IMR-90 (cell line): ENCODE results near the gene ZNF182. TPM values are rescaled to one million over a fixed set of nuclear protein-coding genes. Genes with fewer than 3 reads are reported as not detected.

Experiments
- ATAC-seq: fragments of 200-7000 bp; cut with Tn5 transposase; 2 replicates; pipeline ENCODE4 v1.9.1; 2020; ENCODE audit warnings: low read depth, mild to moderate bottlenecking, moderate library complexity
- BruUV-seq: library from RNA; stranded (reverse); fragments of 400-500 nt; replicated peaks from 2 replicates; lab custom pipeline; 2021; lab: Mats Ljungman, UMichigan
- CTCF ChIA-PET: fragments of 300-600 bp; formaldehyde crosslinking; extraction: SDS; loops from one replicate; lab custom pipeline; 2021; ENCODE audit warnings: antibody characterized with exemption; lab: Yijun Ruan, JAX
- POLR2A ChIA-PET: fragments of 300-600 bp; sonication (Branson Sonifier 250); formaldehyde crosslinking; loops from one replicate; lab custom pipeline; 2022; ENCODE audit warnings: antibody characterized with exemption; ENCODE audit not compliant: unreplicated experiment; lab: Charles Lee
- DNase-seq: peaks from one replicate; pipeline ENCODE4 v3.0.0; 2013
- H2AFZ ChIP-seq: replicated peaks from 2 replicates; pipeline ENCODE3; 2013; ENCODE audit warnings: low read length, mild to moderate bottlenecking; ENCODE audit not compliant: poor library complexity
- H2AK5ac ChIP-seq: 2 replicates; pipeline ENCODE4 v1.6.1; 2013; ENCODE audit warnings: low read depth, low read length, inconsistent platforms
- H2AK9ac ChIP-seq: replicated peaks from 2 replicates; pipeline ENCODE3; 2013; ENCODE audit warnings: mild to moderate bottlenecking, low read depth, low read length, moderate library complexity; ENCODE audit not compliant: poor library complexity
- H2BK120ac ChIP-seq: 2 replicates; pipeline ENCODE4 v1.6.1; 2013; ENCODE audit warnings: low read depth, low read length, inconsistent platforms
- H2BK15ac ChIP-seq: 3 replicates; pipeline ENCODE4 v1.6.1; 2013; ENCODE audit warnings: low read depth, low read length, inconsistent platforms
- H2BK20ac ChIP-seq: 2 replicates; pipeline ENCODE4 v1.6.1; 2013; ENCODE audit warnings: low read depth, mild to moderate bottlenecking, inconsistent platforms, low read length, moderate library complexity
- H2BK5ac ChIP-seq: 2 replicates; pipeline ENCODE4 v1.6.1; 2013; ENCODE audit warnings: mild to moderate bottlenecking, low read depth, low read length, inconsistent platforms; ENCODE audit not compliant: poor library complexity, severe bottlenecking
- H3K14ac ChIP-seq: replicated peaks from 2 replicates; pipeline ENCODE4 v1.6.1; 2013; ENCODE audit warnings: low read depth, low read length, inconsistent platforms
- H3K18ac ChIP-seq: 2 replicates; pipeline ENCODE4 v1.6.1; 2013; ENCODE audit warnings: low read depth, low read length, control low read depth
- H3K23ac ChIP-seq: 2 replicates; pipeline ENCODE4 v1.6.1; 2013; ENCODE audit warnings: low read depth, low read length, inconsistent platforms
- H3K27ac ChIP-seq: 2 replicates; pipeline ENCODE4 v1.5.1; 2013; ENCODE audit warnings: mild to moderate bottlenecking, control low read depth, low read length; ENCODE audit not compliant: insufficient read depth
- H3K27me3 ChIP-seq: 2 replicates; pipeline ENCODE4 v1.6.1; 2013; ENCODE audit warnings: low read length; ENCODE audit not compliant: control insufficient read depth, insufficient read depth
- H3K36me3 ChIP-seq: 2 replicates; pipeline ENCODE4 v1.6.1; 2013; ENCODE audit warnings: low read length, mixed read lengths; ENCODE audit not compliant: control insufficient read depth, insufficient read depth
- H3K4ac ChIP-seq: 2 replicates; pipeline ENCODE4 v1.6.1; 2013; ENCODE audit warnings: low read depth, low read length, inconsistent platforms
- H3K4me1 ChIP-seq: 2 replicates; pipeline ENCODE4 v1.6.1; 2013; ENCODE audit warnings: low read length, mixed read lengths; ENCODE audit not compliant: control insufficient read depth, insufficient read depth
- H3K4me2 ChIP-seq: 2 replicates; pipeline ENCODE4 v1.6.1; 2013; ENCODE audit warnings: low read depth, mild to moderate bottlenecking, control low read depth, low read length, moderate library complexity
- H3K4me3 ChIP-seq: 2 replicates; pipeline ENCODE4 v1.5.1; 2013; ENCODE audit warnings: low read depth, mild to moderate bottlenecking, control low read depth, low read length, moderate library complexity; ENCODE audit not compliant: insufficient read depth
- H3K56ac ChIP-seq: 2 replicates; pipeline ENCODE4 v1.6.1; 2013; ENCODE audit warnings: low read length, inconsistent platforms; ENCODE audit not compliant: insufficient read depth; ENCODE audit errors: extremely low read depth
- H3K79me1 ChIP-seq, 2 experiments: 2 replicates each; pipeline ENCODE4 v1.6.1; 2013; ENCODE audit warnings: low read length in 2 of 2, inconsistent platforms in 1 of 2, low read depth in 1 of 2
- H3K9ac ChIP-seq: 2 replicates; pipeline ENCODE4 v1.6.1; 2013; ENCODE audit warnings: low read depth, low read length, control low read depth
- H3K9me1 ChIP-seq: 2 replicates; pipeline ENCODE4 v1.6.1; 2013; ENCODE audit warnings: low read length, inconsistent platforms; ENCODE audit not compliant: insufficient read depth
- H3K9me3 ChIP-seq: 2 replicates; pipeline ENCODE4 v1.6.1; 2013; ENCODE audit warnings: low read length; ENCODE audit not compliant: control insufficient read depth, insufficient read depth
- H4K20me1 ChIP-seq: 2 replicates; pipeline ENCODE4 v1.6.1; 2013; ENCODE audit warnings: low read length, inconsistent platforms; ENCODE audit not compliant: insufficient read depth
- H4K5ac ChIP-seq: 2 replicates; pipeline ENCODE4 v1.6.1; 2013; ENCODE audit warnings: mild to moderate bottlenecking, low read depth, low read length, control low read depth
- H4K8ac ChIP-seq, 2 experiments: 2 replicates each; pipeline ENCODE4 v1.6.1; 2013; ENCODE audit warnings: low read depth in 2 of 2, low read length in 2 of 2, control low read depth in 1 of 2, inconsistent platforms in 1 of 2
- H4K91ac ChIP-seq: 2 replicates; pipeline ENCODE4 v1.6.1; 2013; ENCODE audit warnings: low read depth, low read length, inconsistent platforms; ENCODE audit not compliant: insufficient read depth
- BHLHE40 ChIP-seq: fragments of 150-350 bp; IDR thresholded peaks from 2 replicates; pipeline ENCODE4 v1.6.1; 2016; ENCODE audit warnings: mild to moderate bottlenecking, low read depth, low read length
- CEBPB ChIP-seq: IDR thresholded peaks from 2 replicates; pipeline ENCODE4 v1.6.1; 2012; ENCODE audit warnings: low read depth, low read length, improper control_type of control experiment
- CHD1 ChIP-seq: IDR thresholded peaks from 2 replicates; pipeline ENCODE4 v1.6.1; 2012; ENCODE audit warnings: low read depth, low read length, improper control_type of control experiment
- ELK1 ChIP-seq: fragments of 150-350 bp; IDR thresholded peaks from 2 replicates; pipeline ENCODE4 v1.6.1; 2016; ENCODE audit warnings: low read depth, mild to moderate bottlenecking, low read length, moderate library complexity, borderline replicate concordance
- FOS ChIP-seq: fragments of 150-350 bp; IDR thresholded peaks from 2 replicates; pipeline ENCODE4 v1.6.1; 2016; ENCODE audit warnings: low read depth, low read length
- MAFK ChIP-seq: IDR thresholded peaks from 2 replicates; pipeline ENCODE4 v1.6.1; 2012; ENCODE audit warnings: low read depth, low read length, improper control_type of control experiment
- MAZ ChIP-seq: IDR thresholded peaks from 2 replicates; pipeline ENCODE4 v1.6.1; 2012; ENCODE audit warnings: low read depth, mild to moderate bottlenecking, low read length, improper control_type of control experiment, moderate library complexity, borderline replicate concordance
- MXI1 ChIP-seq: IDR thresholded peaks from 2 replicates; pipeline ENCODE4 v1.6.1; 2012; ENCODE audit warnings: low read depth, mild to moderate bottlenecking, low read length, moderate library complexity, borderline replicate concordance
- NFE2L2 ChIP-seq: fragments of 150-350 bp; IDR thresholded peaks from 2 replicates; pipeline ENCODE4 v1.6.1; 2016; ENCODE audit warnings: low read depth, mild to moderate bottlenecking, low read length
- POLR2A ChIP-seq: IDR thresholded peaks from 2 replicates; pipeline ENCODE4 v1.6.1; 2012; ENCODE audit warnings: mild to moderate bottlenecking, low read depth, low read length
- RAD21 ChIP-seq: IDR thresholded peaks from 2 replicates; pipeline ENCODE4 v1.6.1; 2012; ENCODE audit warnings: low read length, improper control_type of control experiment
- RCOR1 ChIP-seq: IDR thresholded peaks from 2 replicates; pipeline ENCODE4 v1.6.1; 2012; ENCODE audit warnings: mild to moderate bottlenecking, low read length, improper control_type of control experiment; ENCODE audit not compliant: insufficient replicate concordance
- RFX5 ChIP-seq: IDR thresholded peaks from 2 replicates; pipeline ENCODE4 v1.8.0; 2012; ENCODE audit warnings: low read depth, mild to moderate bottlenecking, low read length, moderate library complexity
- SMC3 ChIP-seq: fragments of 150-350 bp; IDR thresholded peaks from 2 replicates; pipeline ENCODE4 v1.6.1; 2016; ENCODE audit warnings: low read depth, mild to moderate bottlenecking, antibody characterized with exemption, low read length, moderate library complexity
- USF2 ChIP-seq: fragments of 150-350 bp; IDR thresholded peaks from 2 replicates; pipeline ENCODE4 v1.6.1; 2017; ENCODE audit warnings: mild to moderate bottlenecking, antibody characterized with exemption, low read length, low read depth
- whole genome bisulfite sequencing, 2 experiments: methylation state at CpG; one replicate each; pipeline versions ENCODE4 v1.1.5 to v1.1.7; 2013; ENCODE audit warnings: missing lambda C conversion rate in 2 of 2; ENCODE audit not compliant: insufficient read length in 1 of 2; ENCODE audit errors: extremely low coverage in 2 of 2; 5-methylcytosine and 5-hydroxymethylcytosine counted together
- dilution Hi-C: fragments of 300-500 bp; cut with HindIII; formaldehyde crosslinking; loops from one replicate; pipeline ENCODE4 v1.14.3; 2018; ENCODE audit warnings: low sequenced_read_pairs; ENCODE audit not compliant: unreplicated experiment
- in situ Hi-C: fragments of 300-500 bp; cut with MboI; formaldehyde crosslinking; loops from 3 replicates; pipeline ENCODE4 v1.14.3; 2019; ENCODE audit warnings: low sequenced_read_pairs, inconsistent platforms, mixed read lengths
- intact Hi-C: fragments of 100-400 bp; cut with micrococcal nuclease; formaldehyde crosslinking; loops from 2 replicates; pipeline ENCODE4 v1.10.0; 2022
- polyA plus RNA-seq, 3 experiments: library from polyadenylated mRNA; depleted of rRNA; stranded (reverse); fragments of >200 nt; gene quantifications; 2 replicates each; pipeline ENCODE4 v1.2.3, GENCODE V29; 2012; ENCODE audit warnings: low replicate concordance in 1 of 3
- total RNA-seq: library from RNA; depleted of rRNA; stranded (reverse); fragments of >200 nt; gene quantifications from 2 replicates; pipeline ENCODE4 v1.2.3, GENCODE V29; 2012
- TF ChIP-seq, protein P1 (sequence below): conservative IDR thresholded peaks from 2 replicates; pipeline ENCODE4 v1.5.1; 2012; ENCODE audit warnings: mild to moderate bottlenecking, low read depth, low read length, improper control_type of control experiment

The ZNF182 gene
- total and polyA plus RNA-seq, 2 of the 4 experiments (the other 2 are of a cell fraction), result 1.7 to 3.0 TPM

DNA sequence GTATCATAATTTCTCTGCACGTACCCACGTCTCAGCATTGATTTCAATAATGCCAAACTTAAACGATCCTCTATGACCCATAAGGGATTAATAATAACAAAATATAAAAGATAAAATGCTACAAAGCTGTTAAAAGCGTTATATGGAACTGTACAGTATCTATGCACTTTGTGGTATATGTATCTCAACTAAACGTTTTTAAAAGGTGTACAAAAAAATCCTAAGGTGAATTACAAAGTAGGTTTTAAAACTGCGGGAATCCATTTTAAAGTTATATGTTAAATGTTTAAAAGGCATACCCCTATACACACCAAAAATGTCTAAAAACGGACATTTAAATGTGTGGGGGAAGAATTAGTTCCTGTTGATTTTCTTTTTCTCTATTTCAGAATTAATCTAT, 860 bp downstream of the ZNF182 start:
- CTCF ChIA-PET, result no interaction called here

More for the DNA sequence above, 860 bp downstream of the ZNF182 start:
- Histone ChIP-seq H4K8ac (no peak overlapping the region; a peak in 1 of 4 replicates), H3K79me1 (peaks cover 0 to 10% of the 10 kb centered on the region in 2 experiments; a peak in 1 of 4 replicates), H4K20me1 (no peaks in the 10 kb centered on the region), H2BK5ac (no peak overlapping the region), H3K14ac (no peak overlapping the region), H2BK15ac (no peak overlapping the region), H2AK9ac (no peak overlapping the region), H3K27me3 (no peaks in the 10 kb centered on the region), H4K91ac (no peak overlapping the region), H4K5ac (no peak overlapping the region), H3K9me1 (no peaks in the 10 kb centered on the region), H2AFZ (no peak overlapping the region), H2AK5ac (no peak overlapping the region), H3K18ac (no peak overlapping the region), H3K4me2 (peak overlapping the region; percentile 64), H3K9ac (no peak overlapping the region), H3K4me1 (peaks cover 2% of the 10 kb centered on the region; the same call in 1 of the 2 replicates), H2BK120ac (no peak overlapping the region), H3K36me3 (no peaks in the 10 kb centered on the region), H3K27ac (no peak overlapping the region), H3K4ac (no peak overlapping the region), H3K23ac (no peak overlapping the region), H3K56ac (no peak overlapping the region), H2BK20ac (no peak overlapping the region), H3K9me3 (0 out of 2 replicates have a peak, but pooled peaks cover 2% of the 10 kb centered on the region), H3K4me3 (no peak overlapping the region; the same call in 1 of the 2 replicates)
- TF ChIP-seq, protein P1, sequence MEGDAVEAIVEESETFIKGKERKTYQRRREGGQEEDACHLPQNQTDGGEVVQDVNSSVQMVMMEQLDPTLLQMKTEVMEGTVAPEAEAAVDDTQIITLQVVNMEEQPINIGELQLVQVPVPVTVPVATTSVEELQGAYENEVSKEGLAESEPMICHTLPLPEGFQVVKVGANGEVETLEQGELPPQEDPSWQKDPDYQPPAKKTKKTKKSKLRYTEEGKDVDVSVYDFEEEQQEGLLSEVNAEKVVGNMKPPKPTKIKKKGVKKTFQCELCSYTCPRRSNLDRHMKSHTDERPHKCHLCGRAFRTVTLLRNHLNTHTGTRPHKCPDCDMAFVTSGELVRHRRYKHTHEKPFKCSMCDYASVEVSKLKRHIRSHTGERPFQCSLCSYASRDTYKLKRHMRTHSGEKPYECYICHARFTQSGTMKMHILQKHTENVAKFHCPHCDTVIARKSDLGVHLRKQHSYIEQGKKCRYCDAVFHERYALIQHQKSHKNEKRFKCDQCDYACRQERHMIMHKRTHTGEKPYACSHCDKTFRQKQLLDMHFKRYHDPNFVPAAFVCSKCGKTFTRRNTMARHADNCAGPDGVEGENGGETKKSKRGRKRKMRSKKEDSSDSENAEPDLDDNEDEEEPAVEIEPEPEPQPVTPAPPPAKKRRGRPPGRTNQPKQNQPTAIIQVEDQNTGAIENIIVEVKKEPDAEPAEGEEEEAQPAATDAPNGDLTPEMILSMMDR, result no peak
- no peak for TF ChIP-seq SMC3
- TF ChIP-seq RAD21, result no peak
- no peak for TF ChIP-seq NFE2L2
- no peak for TF ChIP-seq MXI1
- no peak for TF ChIP-seq CHD1
- TF ChIP-seq RFX5, result no peak
- no peak for TF ChIP-seq USF2
- no peak for TF ChIP-seq MAFK
- TF ChIP-seq BHLHE40, result no peak
- no peak for TF ChIP-seq RCOR1
- no peak for TF ChIP-seq MAZ
- no peak for TF ChIP-seq FOS
- TF ChIP-seq CEBPB, result no peak
- no peak for TF ChIP-seq ELK1
- TF ChIP-seq POLR2A, result no peak
- DNase-seq, result no peak
- dilution Hi-C loops (no loop called here), in situ Hi-C loops (no loop called here), intact Hi-C loops (no loop called here)
- no peak for ATAC-seq
- BruUV-seq, result no TSS peak
- no CpG with 5 or more reads among the region's 7 CpGs for WGBS, 2 experiments
- POLR2A ChIA-PET, result no interaction called here
